ENCODE results near the gene PLBD2.

GRCh38 chr12:113392988-113393579, 34.7 kb downstream of the PLBD2 start:
- TF ChIP-seq CTCF (IDR thresholded peaks at IDR 0.05; ENCODE audit: borderline replicate concordance, extremely low read depth, low read length, poor library complexity, severe bottlenecking) (no peak), EZH2 (IDR thresholded peaks at IDR 0.05; ENCODE audit: borderline replicate concordance, low read depth, low read length, severe bottlenecking) (no peak)
